ENCODE data around the gene RPL9. TPM values are rescaled to one million over a fixed set of nuclear protein-coding genes. Genes with fewer than 3 reads are reported as not detected.

The RPL9 gene
- total RNA-seq, 2 donors from 2014 or later: 2,057 to 2,637 TPM

- Histone ChIP-seq H3K27me3 (no peaks in the 10 kb centered on the region), H3K4me1 (peaks cover 0 to 2% of the 10 kb centered on the region in 2 donors), H3K9me3 (no peaks in the 10 kb centered on the region), H3K4me3 (no peak overlapping the region), H3K27ac (no peak overlapping the region), H3K36me3 (no peaks in the 10 kb centered on the region)
- TF ChIP-seq CTCF (IDR thresholded peaks at IDR 0.05): no peak
- DNase-seq (ENCODE audit: low spot score): no peak
Measured at GRCh38 chr4:39441593-39441992, 17.1 kb downstream of the RPL9 start.

GRCh38 chr4:39435659-39436563 is 22.8 kb downstream of the RPL9 start:
- Histone ChIP-seq H3K9me3 (no peaks in the 10 kb centered on the region), H3K36me3 (no peaks in the 10 kb centered on the region), H3K27me3 (no peaks in the 10 kb centered on the region), H3K4me1 (no peaks in the 10 kb centered on the region), H3K4me3 (no peak overlapping the region), H3K27ac (no peak overlapping the region)
- no peak for TF ChIP-seq CTCF (IDR thresholded peaks at IDR 0.05)
- DNase-seq (ENCODE audit: low spot score): no peak

- Histone ChIP-seq H3K4me1 (no peaks in the 10 kb centered on the region), H3K36me3 (no peaks in the 10 kb centered on the region), H3K9me3 (no peaks in the 10 kb centered on the region), H3K4me3 (no peak overlapping the region), H3K27ac (no peak overlapping the region), H3K27me3 (no peaks in the 10 kb centered on the region)
- TF ChIP-seq CTCF (IDR thresholded peaks at IDR 0.05): no peak
- no peak for DNase-seq (ENCODE audit: low spot score)
Measured at GRCh38 chr4:39433878-39434492, 24.7 kb downstream of the RPL9 start.

GRCh38 chr4:39429476-39430334 is 29.0 kb downstream of the RPL9 start:
- Histone ChIP-seq H3K4me3 (no peak overlapping the region), H3K9me3 (no peaks in the 10 kb centered on the region), H3K27ac (no peak overlapping the region), H3K27me3 (no peaks in the 10 kb centered on the region), H3K36me3 (no peaks in the 10 kb centered on the region), H3K4me1 (no peaks in the 10 kb centered on the region)
- no peak for TF ChIP-seq CTCF (IDR thresholded peaks at IDR 0.05)
- DNase-seq (ENCODE audit: low spot score): no peak

GRCh38 chr4:39427520-39428114 is 31.1 kb downstream of the RPL9 start:
- no peak for DNase-seq (ENCODE audit: low spot score)
- no peak for TF ChIP-seq CTCF (IDR thresholded peaks at IDR 0.05)
- Histone ChIP-seq H3K36me3 (no peaks in the 10 kb centered on the region), H3K4me3 (no peak overlapping the region), H3K27ac (no peak overlapping the region), H3K9me3 (no peaks in the 10 kb centered on the region), H3K27me3 (no peaks in the 10 kb centered on the region), H3K4me1 (no peaks in the 10 kb centered on the region)

Data from right atrium auricular region (tissue), 2 donors.